Keratinocyte (primary cell): ENCODE results near the gene KDM2A. TPM values are rescaled to one million over a fixed set of nuclear protein-coding genes. Genes with fewer than 3 reads are reported as not detected.

Experiments used
- DNase-seq: peaks from one replicate; pipeline ENCODE4 v3.0.0-alpha.2; 2011; ENCODE audit warnings: low read depth, missing footprints, low spot score
- FAIRE-seq: peaks from 2 replicates; lab custom pipeline; 2011; peaks lifted over from hg19 to GRCh38; lab: Jason Lieb, UNC
- H2AFZ ChIP-seq: 2 replicates; pipeline ENCODE4 v1.6.0; 2012; ENCODE audit warnings: low read length, control low read depth, inconsistent platforms; ENCODE audit not compliant: control insufficient read depth
- H3K27ac ChIP-seq: 2 replicates; pipeline ENCODE4 v1.5.1; 2011; ENCODE audit warnings: low read length; ENCODE audit not compliant: control insufficient read depth, insufficient read depth
- H3K27me3 ChIP-seq: 3 replicates; pipeline ENCODE4 v1.6.0; 2011; ENCODE audit warnings: low read length; ENCODE audit not compliant: control insufficient read depth, insufficient read depth; ENCODE audit errors: extremely low read depth
- H3K36me3 ChIP-seq, 2 experiments: 2 replicates in 1 of 2; 3 replicates in 1 of 2; pipeline ENCODE4 v1.5.1; 2011; ENCODE audit warnings: low read length in 2 of 2, mild to moderate bottlenecking in 1 of 2; ENCODE audit not compliant: control insufficient read depth in 2 of 2, insufficient read depth in 2 of 2; ENCODE audit errors: extremely low read depth in 1 of 2
- H3K4me1 ChIP-seq: 3 replicates; pipeline ENCODE4 v1.5.1; 2011; ENCODE audit warnings: low read length; ENCODE audit not compliant: control insufficient read depth, insufficient read depth; ENCODE audit errors: extremely low read depth
- H3K4me2 ChIP-seq: 3 replicates; pipeline ENCODE4 v1.6.0; 2011; ENCODE audit warnings: low read depth, low read length; ENCODE audit not compliant: control insufficient read depth, insufficient read depth; ENCODE audit errors: extremely low read depth
- H3K4me3 ChIP-seq, 3 experiments: fragments of 200-600 bp in 1 of 3; sonication (generic) in 1 of 3; 2 replicates in 2 of 3; 3 replicates in 1 of 3; pipeline ENCODE4 v1.5.1; 2011 to 2016; ENCODE audit warnings: low read length in 3 of 3, mild to moderate bottlenecking in 3 of 3, control low read depth in 2 of 3, inconsistent platforms in 1 of 3, low read depth in 1 of 3, mixed read lengths in 1 of 3, mixed run types in 1 of 3, moderate library complexity in 1 of 3; ENCODE audit not compliant: control insufficient read depth in 2 of 3, insufficient read depth in 2 of 3; ENCODE audit errors: extremely low read depth in 1 of 3
- H3K79me2 ChIP-seq: 2 replicates; pipeline ENCODE4 v1.6.0; 2012; ENCODE audit warnings: low read length; ENCODE audit not compliant: control insufficient read depth, insufficient read depth
- H3K9ac ChIP-seq: 3 replicates; pipeline ENCODE4 v1.6.0; 2011; ENCODE audit warnings: low read length; ENCODE audit not compliant: control insufficient read depth, insufficient read depth; ENCODE audit errors: extremely low read depth
- H3K9me1 ChIP-seq: 3 replicates; pipeline ENCODE4 v1.6.0; 2011; ENCODE audit warnings: low read length; ENCODE audit not compliant: control insufficient read depth, insufficient read depth; ENCODE audit errors: extremely low read depth
- H3K9me3 ChIP-seq: 2 replicates; pipeline ENCODE4 v1.5.1; 2012; ENCODE audit warnings: low read depth, low read length; ENCODE audit not compliant: control insufficient read depth
- H4K20me1 ChIP-seq: 3 replicates; pipeline ENCODE4 v1.6.0; 2011; ENCODE audit warnings: low read length; ENCODE audit not compliant: control insufficient read depth, insufficient read depth; ENCODE audit errors: extremely low read depth
- EZH2 ChIP-seq: IDR thresholded peaks from one replicate; pipeline ENCODE4 v1.6.1; 2012; ENCODE audit warnings: inconsistent platforms, mild to moderate bottlenecking, low read length, moderate library complexity
- dilution Hi-C: fragments of 300-500 bp; cut with MboI; formaldehyde crosslinking; loops from one replicate; pipeline ENCODE4 v1.7.0; 2020; ENCODE audit warnings: low sequenced_read_pairs; ENCODE audit not compliant: extremely low pct_ligation_motif_present
- polyA plus RNA-seq, 5 experiments: library from polyadenylated mRNA; depleted of rRNA in 3 of 5; stranded (reverse) in 3 of 5; stranded (forward) in 1 of 5; unstranded in 1 of 5; fragments of >200 nt; gene quantifications; 1 replicate in 1 of 5; 2 replicates in 3 of 5; 3 replicates in 1 of 5; pipeline versions ENCODE4 v1.2.1 to v1.2.3, GENCODE V29; 2011 to 2012; ENCODE audit warnings: missing spikeins in 2 of 5, low read depth in 1 of 5, low replicate concordance in 1 of 5
- TF ChIP-seq, protein P1 (sequence below), 3 experiments: IDR thresholded peaks in 1 of 3; conservative IDR thresholded peaks in 1 of 3; optimal IDR thresholded peaks in 1 of 3; 2 replicates in 2 of 3; 3 replicates in 1 of 3; pipeline versions ENCODE3 to v1.5.1; 2011; ENCODE audit warnings: low read length in 3 of 3, mild to moderate bottlenecking in 3 of 3, moderate library complexity in 2 of 3, control low read depth in 1 of 3, inconsistent platforms in 1 of 3; ENCODE audit not compliant: insufficient read depth in 2 of 3; ENCODE audit errors: extremely low read depth in 1 of 3

KDM2A gene
- polyA plus RNA-seq, 1 donor (not counting 4 experiments of a cell fraction or from before 2014, with no cell fraction given), result 29.9 TPM

- Histone ChIP-seq H2AFZ (peak overlapping the region; percentile 78), H4K20me1 (no peaks in the 10 kb centered on the region), H3K79me2 (no peaks in the 10 kb centered on the region), H3K9me1 (peaks cover 2% of the 10 kb centered on the region), H3K4me2 (peak overlapping the region; percentile 89), H3K4me1 (peaks cover 50% of the 10 kb centered on the region), H3K27me3 (no peaks in the 10 kb centered on the region), H3K36me3 (peaks cover under 1 to 4% of the 10 kb centered on the region in 2 experiments), H3K4me3 (peak overlapping the region in 2 of 3 experiments; percentile 10 to 34), H3K27ac (no peak overlapping the region), H3K9ac (peak overlapping the region; percentile 33), H3K9me3 (no peaks in the 10 kb centered on the region)
- TF ChIP-seq, protein P1, sequence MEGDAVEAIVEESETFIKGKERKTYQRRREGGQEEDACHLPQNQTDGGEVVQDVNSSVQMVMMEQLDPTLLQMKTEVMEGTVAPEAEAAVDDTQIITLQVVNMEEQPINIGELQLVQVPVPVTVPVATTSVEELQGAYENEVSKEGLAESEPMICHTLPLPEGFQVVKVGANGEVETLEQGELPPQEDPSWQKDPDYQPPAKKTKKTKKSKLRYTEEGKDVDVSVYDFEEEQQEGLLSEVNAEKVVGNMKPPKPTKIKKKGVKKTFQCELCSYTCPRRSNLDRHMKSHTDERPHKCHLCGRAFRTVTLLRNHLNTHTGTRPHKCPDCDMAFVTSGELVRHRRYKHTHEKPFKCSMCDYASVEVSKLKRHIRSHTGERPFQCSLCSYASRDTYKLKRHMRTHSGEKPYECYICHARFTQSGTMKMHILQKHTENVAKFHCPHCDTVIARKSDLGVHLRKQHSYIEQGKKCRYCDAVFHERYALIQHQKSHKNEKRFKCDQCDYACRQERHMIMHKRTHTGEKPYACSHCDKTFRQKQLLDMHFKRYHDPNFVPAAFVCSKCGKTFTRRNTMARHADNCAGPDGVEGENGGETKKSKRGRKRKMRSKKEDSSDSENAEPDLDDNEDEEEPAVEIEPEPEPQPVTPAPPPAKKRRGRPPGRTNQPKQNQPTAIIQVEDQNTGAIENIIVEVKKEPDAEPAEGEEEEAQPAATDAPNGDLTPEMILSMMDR (optimal IDR thresholded peaks at IDR 0.05 in 1 of 3, IDR thresholded peaks at IDR 0.05 in 1 of 3, conservative IDR thresholded peaks at IDR 0.05 in 1 of 3; ENCODE audit: extremely low read depth in 1 of 3, insufficient read depth in 2 of 3, low read length in 3 of 3), result no peak
- TF ChIP-seq EZH2, result no peak
- dilution Hi-C loops, result no loop called here
- FAIRE-seq, result no peak
- DNase-seq, result no peak
These were observed 142.5 kb downstream of the KDM2A start for GRCh38 chr11:67261640-67261945.

DNA sequence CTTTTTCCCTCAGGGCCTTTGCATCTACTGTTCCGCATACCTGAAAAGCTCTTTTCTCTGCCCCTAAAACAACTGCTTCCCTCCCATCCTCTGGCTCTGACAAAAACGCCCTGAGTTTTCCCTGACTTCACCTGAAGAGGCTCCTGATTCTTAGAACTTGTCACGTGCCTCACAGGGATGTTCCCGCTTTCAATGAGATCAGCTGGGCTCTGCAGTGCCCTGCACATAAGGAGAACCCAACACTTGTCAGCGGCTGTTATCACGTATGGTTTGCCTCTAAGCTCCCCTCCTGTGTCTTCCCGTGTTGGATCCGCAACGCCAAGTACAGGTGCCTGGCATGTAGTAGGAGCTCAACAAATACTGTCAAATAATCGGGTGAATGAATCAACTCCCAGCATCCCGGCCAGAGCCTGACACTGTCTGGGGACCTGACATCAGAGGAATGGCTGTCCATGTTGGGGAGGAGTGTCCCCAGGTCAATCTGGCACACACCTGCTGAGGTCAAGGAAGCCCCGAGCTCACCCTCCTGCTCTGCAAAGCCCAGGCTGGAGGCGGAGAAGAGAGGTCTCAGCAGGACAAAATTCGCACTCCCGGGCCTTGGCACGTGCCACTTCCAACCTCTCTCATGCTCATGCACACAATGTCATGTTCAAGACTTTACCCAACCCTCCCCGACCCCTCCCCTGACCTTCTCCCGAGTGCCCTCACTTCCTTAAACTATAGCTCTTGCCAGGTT, 143.1 kb downstream of the KDM2A start:
- H3K27me3 ChIP-seq, result no peaks in the 10 kb centered on the region
- peaks cover 2% of the 10 kb centered on the region for H3K9me1 ChIP-seq
- H3K9me3 ChIP-seq, result no peaks in the 10 kb centered on the region
- peaks cover 50% of the 10 kb centered on the region for H3K4me1 ChIP-seq
- dilution Hi-C loops, result no loop called here
- no peaks in the 10 kb centered on the region for H4K20me1 ChIP-seq
- TF ChIP-seq, protein P1 (optimal IDR thresholded peaks at IDR 0.05 in 1 of 3, IDR thresholded peaks at IDR 0.05 in 1 of 3, conservative IDR thresholded peaks at IDR 0.05 in 1 of 3; ENCODE audit: extremely low read depth in 1 of 3, insufficient read depth in 2 of 3, low read length in 3 of 3), result no peak
- TF ChIP-seq EZH2, result no peak
- peaks cover 5% of the 10 kb centered on the region for H3K79me2 ChIP-seq
- no peak overlapping the region for H3K27ac ChIP-seq
- peak overlapping the region; percentile 78 for H2AFZ ChIP-seq
- H3K4me3 ChIP-seq, result peak overlapping the region in 2 of 3 experiments; percentile 10 to 34
- no peaks in the 10 kb centered on the region for H3K36me3 ChIP-seq
- peak overlapping the region; percentile 89 for H3K4me2 ChIP-seq
- peak overlapping the region; percentile 33 for H3K9ac ChIP-seq
- DNase-seq, result no peak
- peak; percentile 55 for FAIRE-seq
